Gastrocnemius medialis (tissue), 4 donors: ENCODE data around the gene NTM. TPM values are rescaled to one million over a fixed set of nuclear protein-coding genes. Genes with fewer than 3 reads are reported as not detected.

Experiments used
- ATAC-seq, 2 donors: fragments of 150-250 bp; one replicate each; pipeline ENCODE4 v1.9.1; 2016
- DNase-seq, 2 donors: peaks; one replicate each; pipeline ENCODE4 v3.0.0-alpha.2; 2019
- H3K27ac ChIP-seq, 4 donors: fragments of 200-600 bp; sonication (generic); 1 replicate in 1 of 4; 2 replicates in 3 of 4; pipeline ENCODE4 v1.5.1; 2016 to 2018; ENCODE audit warnings: mild to moderate bottlenecking in 2 of 4, moderate library complexity in 1 of 4
- H3K27me3 ChIP-seq, 3 donors: fragments of 200-600 bp; sonication (generic) in 2 of 3; 1 replicate in 1 of 3; 2 replicates in 2 of 3; pipeline versions ENCODE4 v1.5.1 to v1.6.0; 2016 to 2019; ENCODE audit warnings: mild to moderate bottlenecking in 1 of 3, moderate library complexity in 1 of 3
- H3K36me3 ChIP-seq, 2 donors: fragments of 200-600 bp; sonication (generic) in 1 of 2; one replicate each; pipeline ENCODE4 v1.5.1; 2017 to 2018
- H3K4me1 ChIP-seq, 2 donors: fragments of 200-600 bp; sonication (generic) in 1 of 2; one replicate each; pipeline ENCODE4 v1.5.1; 2016 to 2017; ENCODE audit warnings: mild to moderate bottlenecking in 2 of 2
- H3K4me3 ChIP-seq, 4 donors: fragments of 200-600 bp; sonication (generic) in 3 of 4; 1 replicate in 1 of 4; 2 replicates in 3 of 4; pipeline ENCODE4 v1.5.1; 2016 to 2019; ENCODE audit warnings: mild to moderate bottlenecking in 2 of 4
- H3K9me3 ChIP-seq, 3 donors: fragments of 200-600 bp; sonication (generic) in 2 of 3; 1 replicate in 1 of 3; 2 replicates in 2 of 3; pipeline ENCODE4 v1.5.1; 2016 to 2019
- POLR2A ChIP-seq, 2 donors: fragments of 450-650 bp; IDR thresholded peaks; one replicate each; pipeline ENCODE4 v1.6.1; 2017; ENCODE audit warnings: antibody characterized with exemption in 2 of 2, mild to moderate bottlenecking in 2 of 2, moderate library complexity in 2 of 2
- in situ Hi-C, 4 donors: fragments of 200-750 bp; cut with MboI; loops; one replicate each; pipeline versions ENCODE4 v1.15.0 to v1.8.0; 2017; ENCODE audit warnings: low sequenced_read_pairs in 4 of 4
- intact Hi-C: fragments of 100-400 bp; cut with DNase I; formaldehyde crosslinking; loops from one replicate; pipeline ENCODE4 v1.15.1; 2023; ENCODE audit warnings: low total_unique reads
- total RNA-seq, 4 donors: library from RNA; depleted of rRNA; stranded (reverse); fragments of >200 nt; gene quantifications; one replicate each; pipeline versions ENCODE4 v1.1.0 to v1.2.3, GENCODE V29; 2016
- TF ChIP-seq, protein P1 (sequence below), 5 experiments: fragments of 450-650 bp in 3 of 5; fragments of 200-600 bp in 2 of 5; sonication (generic) in 2 of 5; IDR thresholded peaks in 4 of 5; conservative IDR thresholded peaks in 1 of 5; 1 replicate in 4 of 5; 2 replicates in 1 of 5; pipeline ENCODE4 v1.5.1; 2016 to 2019; ENCODE audit warnings: antibody characterized with exemption in 5 of 5, mild to moderate bottlenecking in 3 of 5, moderate library complexity in 3 of 5

NTM gene
- total RNA-seq, 4 donors from 2014 or later, result 0.69 TPM; not detected in 3

DNA sequence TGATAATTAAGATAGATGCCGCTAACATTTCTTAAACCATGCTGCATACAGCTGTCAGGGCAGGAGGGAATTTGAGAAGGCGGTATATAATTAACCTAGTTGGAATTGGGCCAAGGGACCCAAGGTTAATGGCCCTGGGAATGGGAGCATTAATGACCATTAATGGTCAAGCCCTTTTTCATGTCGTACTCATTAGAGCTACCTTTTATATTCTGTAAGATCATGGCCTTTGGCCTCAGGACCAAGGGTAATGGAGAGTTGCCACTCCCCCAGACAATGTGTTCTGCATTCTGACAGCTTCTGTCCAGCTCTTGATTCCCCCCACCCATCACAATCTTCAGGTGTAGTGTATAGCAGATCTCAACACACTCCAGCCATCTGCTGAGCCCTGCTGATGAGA, 111.6 kb downstream of the NTM start:
- intact Hi-C loops (no loop called here), in situ Hi-C loops (no loop called here)
- no peak overlapping the region for H3K27ac ChIP-seq
- H3K36me3 ChIP-seq, result no peaks in the 10 kb centered on the region
- DNase-seq, result no peak
- H3K27me3 ChIP-seq, result no peaks in the 10 kb centered on the region
- H3K4me1 ChIP-seq, result no peaks in the 10 kb centered on the region
- no peaks in the 10 kb centered on the region for H3K9me3 ChIP-seq
- H3K4me3 ChIP-seq, result no peak overlapping the region
- ATAC-seq, result no peak
- TF ChIP-seq, protein P1, sequence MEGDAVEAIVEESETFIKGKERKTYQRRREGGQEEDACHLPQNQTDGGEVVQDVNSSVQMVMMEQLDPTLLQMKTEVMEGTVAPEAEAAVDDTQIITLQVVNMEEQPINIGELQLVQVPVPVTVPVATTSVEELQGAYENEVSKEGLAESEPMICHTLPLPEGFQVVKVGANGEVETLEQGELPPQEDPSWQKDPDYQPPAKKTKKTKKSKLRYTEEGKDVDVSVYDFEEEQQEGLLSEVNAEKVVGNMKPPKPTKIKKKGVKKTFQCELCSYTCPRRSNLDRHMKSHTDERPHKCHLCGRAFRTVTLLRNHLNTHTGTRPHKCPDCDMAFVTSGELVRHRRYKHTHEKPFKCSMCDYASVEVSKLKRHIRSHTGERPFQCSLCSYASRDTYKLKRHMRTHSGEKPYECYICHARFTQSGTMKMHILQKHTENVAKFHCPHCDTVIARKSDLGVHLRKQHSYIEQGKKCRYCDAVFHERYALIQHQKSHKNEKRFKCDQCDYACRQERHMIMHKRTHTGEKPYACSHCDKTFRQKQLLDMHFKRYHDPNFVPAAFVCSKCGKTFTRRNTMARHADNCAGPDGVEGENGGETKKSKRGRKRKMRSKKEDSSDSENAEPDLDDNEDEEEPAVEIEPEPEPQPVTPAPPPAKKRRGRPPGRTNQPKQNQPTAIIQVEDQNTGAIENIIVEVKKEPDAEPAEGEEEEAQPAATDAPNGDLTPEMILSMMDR (IDR thresholded peaks at IDR 0.05 in 4 of 5, conservative IDR thresholded peaks at IDR 0.05 in 1 of 5), result no peak
- no peak for TF ChIP-seq POLR2A (IDR thresholded peaks at IDR 0.05)

DNA sequence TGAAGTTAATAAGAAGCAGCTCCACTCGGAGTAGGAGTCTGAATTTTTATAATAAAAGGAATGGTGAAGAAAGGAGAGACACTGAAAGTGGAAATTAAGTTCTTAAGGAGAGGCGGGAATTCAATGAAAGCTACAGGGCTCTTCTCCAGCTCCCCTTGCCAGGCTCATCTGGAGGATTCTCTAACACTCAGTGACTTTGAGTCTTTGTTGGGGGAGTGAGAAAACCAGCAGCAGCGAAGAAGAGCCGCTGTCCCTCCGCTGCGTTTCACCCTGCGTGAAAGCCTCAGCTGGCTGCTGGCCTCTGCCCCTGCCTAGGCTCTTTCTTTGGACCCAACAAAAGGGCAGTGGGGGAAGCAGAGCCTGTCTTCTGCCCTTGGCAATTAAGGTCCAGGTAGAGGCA, 113.0 kb downstream of the NTM start:
- DNase-seq (no peak), ATAC-seq (no peak)
- in situ Hi-C loops (no loop called here), intact Hi-C loops (no loop called here)
- Histone ChIP-seq H3K9me3 (no peaks in the 10 kb centered on the region), H3K4me1 (no peaks in the 10 kb centered on the region), H3K27me3 (no peaks in the 10 kb centered on the region), H3K27ac (no peak overlapping the region), H3K36me3 (no peaks in the 10 kb centered on the region), H3K4me3 (no peak overlapping the region)
- TF ChIP-seq POLR2A (IDR thresholded peaks at IDR 0.05), result no peak
- TF ChIP-seq, protein P1 (IDR thresholded peaks at IDR 0.05 in 4 of 5, conservative IDR thresholded peaks at IDR 0.05 in 1 of 5), result no peak

DNA sequence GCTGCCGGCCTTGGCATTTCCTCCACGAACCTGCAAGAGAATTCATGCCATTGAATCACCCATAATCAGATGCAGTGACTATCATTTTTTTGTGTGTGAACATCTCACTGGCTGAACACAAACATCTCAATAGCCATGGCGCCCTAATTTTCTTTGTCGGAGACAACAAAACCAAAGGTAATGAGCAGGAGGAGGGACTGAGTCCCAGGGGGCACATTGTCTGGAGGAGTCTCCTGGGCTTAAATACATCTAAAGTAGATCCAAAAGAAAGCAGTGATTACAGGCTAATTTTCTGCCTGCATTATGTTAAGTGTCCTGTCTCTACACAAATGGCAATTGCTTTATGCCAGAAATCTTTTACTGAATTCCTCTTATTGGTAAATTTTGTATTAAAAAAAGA, 113.5 kb downstream of the NTM start:
- TF ChIP-seq POLR2A (IDR thresholded peaks at IDR 0.05), result no peak
- TF ChIP-seq, protein P1 (IDR thresholded peaks at IDR 0.05 in 4 of 5, conservative IDR thresholded peaks at IDR 0.05 in 1 of 5), result no peak
- no peak for ATAC-seq
- no peaks in the 10 kb centered on the region for H3K9me3 ChIP-seq
- no peaks in the 10 kb centered on the region for H3K4me1 ChIP-seq
- no peaks in the 10 kb centered on the region for H3K27me3 ChIP-seq
- DNase-seq, result no peak
- no peak overlapping the region for H3K27ac ChIP-seq
- H3K4me3 ChIP-seq, result no peak overlapping the region
- no peaks in the 10 kb centered on the region for H3K36me3 ChIP-seq
- in situ Hi-C loops (no loop called here), intact Hi-C loops (no loop called here)

DNA sequence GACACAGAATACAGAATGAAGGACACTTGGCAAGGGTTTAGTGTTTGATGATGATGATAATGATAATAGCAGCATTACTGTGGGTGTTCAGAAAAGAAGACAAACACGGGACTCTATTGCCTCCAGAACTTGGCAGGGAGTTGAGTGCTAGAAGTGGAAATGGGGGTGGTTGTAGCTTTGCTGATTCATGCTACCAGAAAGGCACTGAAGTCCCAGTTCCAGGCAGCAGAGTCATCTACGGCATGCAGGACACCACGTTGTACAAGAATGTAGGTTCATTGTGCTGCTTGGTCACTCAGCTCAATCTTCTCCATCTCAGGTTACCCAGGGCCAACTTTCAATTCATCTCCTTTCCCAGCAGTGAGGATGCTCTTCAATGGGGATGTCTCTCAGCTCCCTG, 115.7 kb downstream of the NTM start:
- in situ Hi-C loops (no loop called here), intact Hi-C loops (no loop called here)
- H3K9me3 ChIP-seq, result no peaks in the 10 kb centered on the region
- ATAC-seq (no peak), DNase-seq (no peak)
- H3K36me3 ChIP-seq, result no peaks in the 10 kb centered on the region
- no peak for TF ChIP-seq POLR2A (IDR thresholded peaks at IDR 0.05)
- TF ChIP-seq, protein P1 (IDR thresholded peaks at IDR 0.05 in 4 of 5, conservative IDR thresholded peaks at IDR 0.05 in 1 of 5), result no peak
- no peak overlapping the region for H3K4me3 ChIP-seq
- no peak overlapping the region for H3K27ac ChIP-seq
- no peaks in the 10 kb centered on the region for H3K27me3 ChIP-seq
- no peaks in the 10 kb centered on the region for H3K4me1 ChIP-seq

DNA sequence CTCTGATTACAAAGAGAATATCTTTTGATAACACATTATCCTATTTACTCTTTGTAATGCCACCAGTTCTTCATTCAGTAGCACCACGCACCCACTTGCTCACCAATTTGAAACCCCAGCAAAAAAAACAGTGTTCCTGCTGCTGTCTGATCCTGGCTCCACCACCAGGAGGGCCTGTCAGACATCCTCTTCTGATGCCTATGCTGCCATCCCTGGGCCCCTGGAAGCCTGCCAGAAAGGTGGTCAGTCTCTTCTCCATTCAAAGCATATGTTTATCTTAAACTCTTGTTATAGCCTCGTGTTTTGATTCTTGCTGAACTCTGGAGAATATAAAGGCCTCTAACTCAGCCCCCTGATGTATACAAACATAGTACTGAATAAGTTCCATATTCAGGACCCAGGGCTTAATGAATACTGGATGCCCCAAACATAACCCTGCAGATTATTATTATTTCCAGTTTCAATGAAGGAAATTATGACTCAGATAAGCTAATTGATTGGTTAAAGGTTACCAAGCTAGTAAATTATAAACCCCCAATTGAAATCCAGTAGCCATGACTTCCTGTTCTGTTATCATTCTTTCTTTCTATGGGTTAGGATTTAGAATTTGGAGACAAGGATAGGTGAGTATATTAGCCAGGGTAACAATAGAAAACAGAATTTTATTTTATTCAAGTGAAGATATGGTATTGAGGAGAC, 116.7 kb downstream of the NTM start:
- intact Hi-C loops (no loop called here), in situ Hi-C loops (no loop called here)
- ATAC-seq, result no peak
- no peak for TF ChIP-seq POLR2A (IDR thresholded peaks at IDR 0.05)
- TF ChIP-seq, protein P1 (IDR thresholded peaks at IDR 0.05 in 4 of 5, conservative IDR thresholded peaks at IDR 0.05 in 1 of 5), result no peak
- DNase-seq, result no peak
- Histone ChIP-seq H3K27me3 (no peaks in the 10 kb centered on the region), H3K36me3 (no peaks in the 10 kb centered on the region), H3K27ac (no peak overlapping the region), H3K4me3 (no peak overlapping the region), H3K9me3 (no peaks in the 10 kb centered on the region), H3K4me1 (no peaks in the 10 kb centered on the region)
